ENCODE data around the gene PHKA2.

DNA sequence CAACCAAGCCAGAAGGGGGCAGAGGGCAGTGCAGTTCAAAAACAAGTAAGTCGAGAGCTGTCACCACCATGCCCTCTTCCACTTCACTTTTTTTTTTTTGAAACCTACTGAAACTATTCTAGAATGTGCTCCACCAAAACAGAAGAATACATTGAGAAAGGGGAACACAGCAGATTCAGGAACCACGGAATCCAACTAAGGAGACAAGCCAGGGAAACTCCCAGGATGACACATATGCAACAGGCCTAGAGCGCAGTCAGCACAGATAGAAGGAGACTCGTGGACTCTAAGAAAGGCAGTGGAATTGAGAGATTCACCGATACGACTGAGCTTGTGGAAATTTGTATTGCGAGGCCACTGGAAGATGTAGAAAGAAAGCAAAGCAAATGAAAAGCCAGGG, 66.1 kb downstream of the PHKA2 start:
- TF ChIP-seq CTCF (IDR thresholded peaks at IDR 0.05; ENCODE audit: poor library complexity) (no peak), EZH2 (IDR thresholded peaks at IDR 0.05; ENCODE audit: borderline replicate concordance) (no peak)
